ENCODE results near the gene FHIT. TPM values are rescaled to one million over a fixed set of nuclear protein-coding genes. Genes with fewer than 3 reads are reported as not detected.

FHIT gene
- total RNA-seq, 1 donor from 2014 or later, result 5.7 TPM

GRCh38 chr3:60009931-60010478, 1241.2 kb downstream of the FHIT start:
- Histone ChIP-seq H3K9me3 (ENCODE audit: low read depth) (no peaks in the 10 kb centered on the region), H4K20me1 (ENCODE audit: low read depth) (no peaks in the 10 kb centered on the region), H3K27me3 (no peaks in the 10 kb centered on the region), H3K36me3 (no peaks in the 10 kb centered on the region), H3K4me2 (no peak overlapping the region), H2AFZ (replicated peaks) (peak overlapping the region; percentile 71), H3K9ac (no peak overlapping the region), H3F3A (ENCODE audit: low read depth) (no peaks in the 10 kb centered on the region), H3K27ac (no peak overlapping the region), H3K4me3 (no peak overlapping the region), H3K4me1 (peaks cover 25% of the 10 kb centered on the region), H3K79me2 (ENCODE audit: low read depth) (no peaks in the 10 kb centered on the region)
- H3K4me3 Mint-ChIP-seq, result no peak overlapping the region
- no peaks in the 10 kb centered on the region for H3K9me3 Mint-ChIP-seq
- no peak overlapping the region for H3K27ac Mint-ChIP-seq
- DNase-seq (ENCODE audit: low spot score), result no peak
- H3K27me3 Mint-ChIP-seq (ENCODE audit: insufficient read depth, low read depth), result no peaks in the 10 kb centered on the region
- H3K4me1 Mint-ChIP-seq, result peaks cover 30% of the 10 kb centered on the region
- TF ChIP-seq CTCF (IDR thresholded peaks at IDR 0.05) (no peak), EZH2phosphoT487 (IDR thresholded peaks at IDR 0.05) (no peak), EZH2 (IDR thresholded peaks at IDR 0.05) (no peak)
- H3K36me3 Mint-ChIP-seq, result no peaks in the 10 kb centered on the region

DNA sequence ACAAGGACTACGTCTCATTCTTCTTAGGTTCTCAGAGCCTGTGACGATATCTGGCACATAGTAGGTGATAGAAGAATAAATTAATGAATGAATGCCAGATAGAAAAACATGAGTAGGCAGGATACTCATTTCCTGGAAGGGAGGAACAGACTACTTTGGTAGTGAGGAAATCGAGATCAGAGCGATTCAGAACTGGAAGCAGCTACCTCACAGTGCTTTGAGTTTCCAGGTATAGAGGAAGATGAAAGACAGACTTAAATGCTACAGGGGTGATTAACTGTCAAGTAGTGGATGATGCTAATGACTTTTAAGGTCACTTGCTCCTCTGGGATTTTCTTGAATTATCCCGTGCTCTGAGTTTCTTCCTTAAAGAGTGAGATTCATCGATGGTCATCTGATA, 1249.9 kb downstream of the FHIT start:
- Histone ChIP-seq H2AFZ (replicated peaks) (no peak overlapping the region), H3K9me3 (ENCODE audit: low read depth) (no peaks in the 10 kb centered on the region), H3K79me2 (ENCODE audit: low read depth) (no peaks in the 10 kb centered on the region), H3K4me3 (no peak overlapping the region), H3K36me3 (no peaks in the 10 kb centered on the region), H4K20me1 (ENCODE audit: low read depth) (no peaks in the 10 kb centered on the region), H3K27ac (no peak overlapping the region), H3K4me2 (no peak overlapping the region), H3K27me3 (no peaks in the 10 kb centered on the region), H3K9ac (no peak overlapping the region), H3F3A (ENCODE audit: low read depth) (no peaks in the 10 kb centered on the region), H3K4me1 (peaks cover 13% of the 10 kb centered on the region)
- Mint-ChIP-seq H3K9me3 (no peaks in the 10 kb centered on the region), H3K27ac (no peak overlapping the region), H3K27me3 (ENCODE audit: insufficient read depth, low read depth) (peaks cover 2% of the 10 kb centered on the region), H3K36me3 (no peaks in the 10 kb centered on the region), H3K4me3 (no peak overlapping the region), H3K4me1 (peaks cover 14% of the 10 kb centered on the region)
- no peak for DNase-seq (ENCODE audit: low spot score)
- TF ChIP-seq EZH2phosphoT487 (IDR thresholded peaks at IDR 0.05), result no peak
- no peak for TF ChIP-seq EZH2 (IDR thresholded peaks at IDR 0.05)
- no peak for TF ChIP-seq CTCF (IDR thresholded peaks at IDR 0.05)

DNA sequence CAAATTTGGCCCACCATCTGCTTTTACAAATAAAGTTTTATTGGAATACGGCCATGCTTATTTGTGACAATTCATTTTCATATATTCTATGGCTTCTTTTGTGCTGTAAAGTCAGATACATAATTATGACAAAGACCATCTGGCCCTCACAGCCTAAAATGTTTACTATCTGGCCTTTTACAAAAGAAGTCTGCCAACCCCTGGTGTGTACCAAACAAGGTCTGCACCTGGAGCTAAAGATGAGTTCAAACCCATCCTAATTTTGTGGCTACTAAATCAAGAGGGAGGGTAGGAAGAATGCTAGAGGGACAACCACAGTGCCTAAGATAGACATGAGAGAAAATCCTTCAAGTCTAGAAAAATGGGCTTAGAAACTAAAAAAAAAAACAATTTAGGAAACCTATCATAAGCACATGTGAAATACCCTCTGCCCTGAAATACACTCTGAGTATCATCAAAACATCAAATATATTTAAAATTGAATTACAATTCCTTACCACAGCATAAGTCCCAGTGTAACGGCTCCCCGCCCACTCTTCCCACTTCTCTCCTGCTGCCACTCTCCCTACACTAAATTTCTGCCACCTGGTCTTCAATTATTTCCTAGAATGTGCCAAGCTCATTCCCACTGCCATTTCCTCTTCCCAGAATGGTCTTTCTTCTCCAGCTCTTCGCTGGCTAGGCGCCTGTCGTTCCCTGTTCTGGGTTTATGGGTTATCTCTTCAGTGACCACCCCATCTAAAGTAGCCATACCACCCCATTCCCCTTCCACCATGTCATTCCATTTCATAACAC, 1250.7 kb downstream of the FHIT start:
- no peak overlapping the region for H3K4me2 ChIP-seq
- no peaks in the 10 kb centered on the region for H3K36me3 ChIP-seq
- H3K9ac ChIP-seq, result no peak overlapping the region
- H3K79me2 ChIP-seq (ENCODE audit: low read depth), result no peaks in the 10 kb centered on the region
- no peaks in the 10 kb centered on the region for H3K36me3 Mint-ChIP-seq
- no peaks in the 10 kb centered on the region for H3K9me3 Mint-ChIP-seq
- H3K27ac ChIP-seq, result no peak overlapping the region
- peaks cover 14% of the 10 kb centered on the region for H3K4me1 Mint-ChIP-seq
- H3K27me3 Mint-ChIP-seq (ENCODE audit: insufficient read depth, low read depth), result peaks cover 2% of the 10 kb centered on the region
- no peak for TF ChIP-seq EZH2phosphoT487 (IDR thresholded peaks at IDR 0.05)
- no peak for TF ChIP-seq CTCF (IDR thresholded peaks at IDR 0.05)
- TF ChIP-seq EZH2 (IDR thresholded peaks at IDR 0.05), result no peak
- H2AFZ ChIP-seq (replicated peaks), result no peak overlapping the region
- no peak overlapping the region for H3K27ac Mint-ChIP-seq
- peaks cover 13% of the 10 kb centered on the region for H3K4me1 ChIP-seq
- no peaks in the 10 kb centered on the region for H3F3A ChIP-seq (ENCODE audit: low read depth)
- H4K20me1 ChIP-seq (ENCODE audit: low read depth), result no peaks in the 10 kb centered on the region
- no peak overlapping the region for H3K4me3 ChIP-seq
- no peak overlapping the region for H3K4me3 Mint-ChIP-seq
- H3K9me3 ChIP-seq (ENCODE audit: low read depth), result no peaks in the 10 kb centered on the region
- DNase-seq (ENCODE audit: low spot score), result no peak
- no peaks in the 10 kb centered on the region for H3K27me3 ChIP-seq

All from neural progenitor cell (in vitro differentiated cells).